ENCODE measurements around the gene FGR. TPM values are rescaled to one million over a fixed set of nuclear protein-coding genes. Genes with fewer than 3 reads are reported as not detected.

Gene FGR
- total RNA-seq, 1 experiment from 2014 or later: not detected

DNA sequence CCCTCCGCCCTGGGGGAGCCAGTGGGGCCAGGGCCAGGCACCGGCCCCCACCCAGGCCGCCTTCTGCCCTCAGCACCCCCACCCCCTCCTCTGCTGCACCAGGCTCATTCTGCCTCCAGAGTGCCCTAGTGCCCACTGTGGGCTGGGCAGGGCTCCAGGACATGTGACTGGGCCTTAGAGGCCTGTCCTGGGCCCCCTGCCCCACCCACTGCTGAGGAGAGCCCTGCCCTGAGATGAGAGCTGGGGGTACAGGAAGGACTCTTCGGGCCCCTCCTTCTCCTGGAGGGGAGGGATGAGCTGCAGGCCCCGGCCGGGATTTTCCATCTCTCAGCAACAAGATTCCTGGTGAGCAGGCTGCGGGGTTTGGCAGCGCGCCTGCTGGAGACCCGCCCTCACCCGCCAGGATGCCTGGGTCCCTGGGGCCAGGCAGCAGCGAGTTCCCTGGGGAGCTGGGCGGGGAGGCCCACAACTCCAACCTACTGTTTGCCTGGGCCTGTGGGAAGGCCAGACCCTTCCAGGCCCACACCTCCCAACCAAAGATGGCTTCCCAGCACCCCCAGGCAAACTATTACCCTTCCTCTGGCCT lies 45.1 kb downstream of the FGR start:
- Histone ChIP-seq H3K4me3 (replicated peaks in 1 of 2; ENCODE audit: low read depth in 1 of 2, low read length in 2 of 2) (no peak overlapping the region), H3K4me2 (ENCODE audit: low read length) (peak overlapping the region; percentile 33; the same call in 1 of the 2 replicates), H3K9me2 (ENCODE audit: insufficient read depth) (no peaks in the 10 kb centered on the region), H3K9ac (ENCODE audit: low read length) (no peak overlapping the region; the same call in 1 of the 2 replicates), H4K20me1 (ENCODE audit: insufficient read depth) (no peaks in the 10 kb centered on the region), H3K79me2 (ENCODE audit: insufficient read depth, low read length) (peaks cover 65% of the 10 kb centered on the region), H3K36me3 (ENCODE audit: control insufficient read depth in 1 of 2, insufficient read depth in 2 of 2, low read length in 2 of 2) (peaks cover 0 to 7% of the 10 kb centered on the region in 2 experiments; a peak in 2 of 4 replicates), H3K27ac (ENCODE audit: low read depth, low read length) (peak overlapping the region; percentile 47), H2AFZ (ENCODE audit: low read depth, low read length, poor library complexity, severe bottlenecking) (no peak overlapping the region), H3K4me1 (ENCODE audit: control insufficient read depth in 1 of 2, insufficient read depth in 2 of 2, low read length in 2 of 2) (peaks cover 23 to 32% of the 10 kb centered on the region in 2 experiments), H3K9me3 (ENCODE audit: control insufficient read depth in 1 of 2, insufficient read depth in 1 of 2, low read depth in 1 of 2, low read length in 2 of 2) (no peaks in the 10 kb centered on the region), H3K27me3 (ENCODE audit: insufficient read depth, low read length) (no peaks in the 10 kb centered on the region)
- intact Hi-C loops (cut with micrococcal nuclease): no loop called here
- no TSS peak for BruUV-seq (replicated peaks)
- POLR2A ChIA-PET: no interaction called here
- CTCF ChIA-PET: interaction anchor here (2.2 kb wide), 1 partner anchor 33 kb away, joined by 12 read pairs; no protein-coding TSS in a partner anchor
- peak; percentile 33; the same call in 1 of the 2 replicates for ATAC-seq
- no peak for TF ChIP-seq JUND (IDR thresholded peaks at IDR 0.05)
- TF ChIP-seq TCF7L2 (IDR thresholded peaks at IDR 0.05; ENCODE audit: borderline replicate concordance, extremely low read depth, insufficient read depth, insufficient read length): no peak
- TF ChIP-seq POLR2A (IDR thresholded peaks at IDR 0.05; ENCODE audit: borderline replicate concordance, extremely low read depth, insufficient read depth, insufficient read length): no peak
- TF ChIP-seq, protein P1, sequence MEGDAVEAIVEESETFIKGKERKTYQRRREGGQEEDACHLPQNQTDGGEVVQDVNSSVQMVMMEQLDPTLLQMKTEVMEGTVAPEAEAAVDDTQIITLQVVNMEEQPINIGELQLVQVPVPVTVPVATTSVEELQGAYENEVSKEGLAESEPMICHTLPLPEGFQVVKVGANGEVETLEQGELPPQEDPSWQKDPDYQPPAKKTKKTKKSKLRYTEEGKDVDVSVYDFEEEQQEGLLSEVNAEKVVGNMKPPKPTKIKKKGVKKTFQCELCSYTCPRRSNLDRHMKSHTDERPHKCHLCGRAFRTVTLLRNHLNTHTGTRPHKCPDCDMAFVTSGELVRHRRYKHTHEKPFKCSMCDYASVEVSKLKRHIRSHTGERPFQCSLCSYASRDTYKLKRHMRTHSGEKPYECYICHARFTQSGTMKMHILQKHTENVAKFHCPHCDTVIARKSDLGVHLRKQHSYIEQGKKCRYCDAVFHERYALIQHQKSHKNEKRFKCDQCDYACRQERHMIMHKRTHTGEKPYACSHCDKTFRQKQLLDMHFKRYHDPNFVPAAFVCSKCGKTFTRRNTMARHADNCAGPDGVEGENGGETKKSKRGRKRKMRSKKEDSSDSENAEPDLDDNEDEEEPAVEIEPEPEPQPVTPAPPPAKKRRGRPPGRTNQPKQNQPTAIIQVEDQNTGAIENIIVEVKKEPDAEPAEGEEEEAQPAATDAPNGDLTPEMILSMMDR (IDR thresholded peaks at IDR 0.05 in 2 of 3, conservative IDR thresholded peaks at IDR 0.05 in 1 of 3; ENCODE audit: borderline replicate concordance in 1 of 3, insufficient read depth in 1 of 3, low read depth in 2 of 3, low read length in 2 of 3): no peak
- no peak for DNase-seq (ENCODE audit: low read depth, low spot score)
- RAD21 ChIA-PET (ENCODE audit: low non-redundant PET in 1 of 2, low total read pairs in 2 of 2, uncharacterized antibody in 2 of 2, unreplicated experiment in 2 of 2): no interaction called here

DNA sequence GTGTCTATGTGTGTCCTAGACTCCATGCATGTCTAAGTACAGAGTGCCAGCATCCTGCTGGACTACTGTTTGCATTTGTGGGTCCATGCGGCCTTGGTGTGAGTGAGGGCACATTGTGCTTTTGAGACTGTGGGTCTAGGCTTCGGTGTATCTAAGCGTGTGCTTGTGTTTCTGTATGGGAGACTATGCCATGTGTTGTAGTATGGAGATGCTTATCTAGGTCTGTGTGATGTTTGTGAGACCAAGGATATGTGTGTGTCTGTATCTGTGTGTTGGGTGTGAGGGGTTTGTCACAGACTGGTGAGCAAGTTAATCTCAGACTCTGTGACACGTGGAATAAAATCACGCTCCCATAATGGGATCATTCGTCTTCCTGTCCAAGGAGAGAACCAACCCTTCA lies 45.5 kb downstream of the FGR start:
- H3K36me3 ChIP-seq (ENCODE audit: control insufficient read depth in 1 of 2, insufficient read depth in 2 of 2, low read length in 2 of 2): peaks cover 0 to 7% of the 10 kb centered on the region in 2 experiments; a peak in 2 of 4 replicates
- no peak overlapping the region for H3K4me3 ChIP-seq (replicated peaks in 1 of 2; ENCODE audit: low read depth in 1 of 2, low read length in 2 of 2)
- H3K27me3 ChIP-seq (ENCODE audit: insufficient read depth, low read length): no peaks in the 10 kb centered on the region
- CTCF ChIA-PET: no interaction called here
- RAD21 ChIA-PET (ENCODE audit: low non-redundant PET in 1 of 2, low total read pairs in 2 of 2, uncharacterized antibody in 2 of 2, unreplicated experiment in 2 of 2): no interaction called here
- intact Hi-C loops (cut with micrococcal nuclease): no loop called here
- H3K79me2 ChIP-seq (ENCODE audit: insufficient read depth, low read length): peaks cover 63% of the 10 kb centered on the region
- H3K9ac ChIP-seq (ENCODE audit: low read length): no peak overlapping the region
- ATAC-seq (no peak), DNase-seq (ENCODE audit: low read depth, low spot score) (no peak)
- H3K4me1 ChIP-seq (ENCODE audit: control insufficient read depth in 1 of 2, insufficient read depth in 2 of 2, low read length in 2 of 2): peaks cover 23 to 35% of the 10 kb centered on the region in 2 experiments
- H3K27ac ChIP-seq (ENCODE audit: low read depth, low read length): peak overlapping the region; percentile 47; the same call in 1 of the 2 replicates
- POLR2A ChIA-PET: no interaction called here
- H3K4me2 ChIP-seq (ENCODE audit: low read length): no peak overlapping the region
- no peaks in the 10 kb centered on the region for H3K9me3 ChIP-seq (ENCODE audit: control insufficient read depth in 1 of 2, insufficient read depth in 1 of 2, low read depth in 1 of 2, low read length in 2 of 2)
- H4K20me1 ChIP-seq (ENCODE audit: insufficient read depth): 0 out of 2 replicates have a peak, but pooled peaks cover under 1% of the 10 kb centered on the region
- no peak overlapping the region for H2AFZ ChIP-seq (ENCODE audit: low read depth, low read length, poor library complexity, severe bottlenecking)
- BruUV-seq (replicated peaks): no TSS peak
- no peaks in the 10 kb centered on the region for H3K9me2 ChIP-seq (ENCODE audit: insufficient read depth)
- no peak for TF ChIP-seq ZNF274 (IDR thresholded peaks at IDR 0.05; ENCODE audit: low read depth, low read length)
- TF ChIP-seq EZH2phosphoT487 (IDR thresholded peaks at IDR 0.05; ENCODE audit: borderline replicate concordance): no peak
- TF ChIP-seq ELF1 (IDR thresholded peaks at IDR 0.05; ENCODE audit: borderline replicate concordance, low read depth): no peak
- TF ChIP-seq, protein P2, sequence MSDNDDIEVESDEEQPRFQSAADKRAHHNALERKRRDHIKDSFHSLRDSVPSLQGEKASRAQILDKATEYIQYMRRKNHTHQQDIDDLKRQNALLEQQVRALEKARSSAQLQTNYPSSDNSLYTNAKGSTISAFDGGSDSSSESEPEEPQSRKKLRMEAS (IDR thresholded peaks at IDR 0.05): no peak
- no peak for TF ChIP-seq EZH2 (IDR thresholded peaks at IDR 0.05)
- no peak for TF ChIP-seq SIN3A (IDR thresholded peaks at IDR 0.05; ENCODE audit: low read depth)
- TF ChIP-seq, protein P3, sequence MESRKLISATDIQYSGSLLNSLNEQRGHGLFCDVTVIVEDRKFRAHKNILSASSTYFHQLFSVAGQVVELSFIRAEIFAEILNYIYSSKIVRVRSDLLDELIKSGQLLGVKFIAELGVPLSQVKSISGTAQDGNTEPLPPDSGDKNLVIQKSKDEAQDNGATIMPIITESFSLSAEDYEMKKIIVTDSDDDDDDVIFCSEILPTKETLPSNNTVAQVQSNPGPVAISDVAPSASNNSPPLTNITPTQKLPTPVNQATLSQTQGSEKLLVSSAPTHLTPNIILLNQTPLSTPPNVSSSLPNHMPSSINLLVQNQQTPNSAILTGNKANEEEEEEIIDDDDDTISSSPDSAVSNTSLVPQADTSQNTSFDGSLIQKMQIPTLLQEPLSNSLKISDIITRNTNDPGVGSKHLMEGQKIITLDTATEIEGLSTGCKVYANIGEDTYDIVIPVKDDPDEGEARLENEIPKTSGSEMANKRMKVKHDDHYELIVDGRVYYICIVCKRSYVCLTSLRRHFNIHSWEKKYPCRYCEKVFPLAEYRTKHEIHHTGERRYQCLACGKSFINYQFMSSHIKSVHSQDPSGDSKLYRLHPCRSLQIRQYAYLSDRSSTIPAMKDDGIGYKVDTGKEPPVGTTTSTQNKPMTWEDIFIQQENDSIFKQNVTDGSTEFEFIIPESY (IDR thresholded peaks at IDR 0.05; ENCODE audit: extremely low read depth, insufficient replicate concordance, low read length): no peak
- no peak for TF ChIP-seq POLR2A (IDR thresholded peaks at IDR 0.05; ENCODE audit: borderline replicate concordance, extremely low read depth, insufficient read depth, insufficient read length)
